H9 (cell line): ENCODE data around the gene AQP5. TPM values are rescaled to one million over a fixed set of nuclear protein-coding genes. Genes with fewer than 3 reads are reported as not detected.

Experiments
- DNase-seq: peaks from one replicate; pipeline ENCODE4 v3.0.0-alpha.2; 2017
- H2AFZ ChIP-seq: one replicate; pipeline ENCODE4 v1.6.1; 2013; ENCODE audit warnings: mild to moderate bottlenecking, low read length, control low read depth, moderate library complexity
- H2AK5ac ChIP-seq: 2 replicates; pipeline ENCODE4 v1.6.1; 2013; ENCODE audit warnings: low read length, control low read depth, mixed read lengths; ENCODE audit not compliant: insufficient read length
- H2BK120ac ChIP-seq: one replicate; pipeline ENCODE4 v1.6.1; 2013; ENCODE audit warnings: low read depth, mild to moderate bottlenecking, low read length, control low read depth, inconsistent platforms; ENCODE audit not compliant: poor library complexity, severe bottlenecking
- H2BK12ac ChIP-seq: 2 replicates; pipeline ENCODE4 v1.6.1; 2013; ENCODE audit warnings: low read length, control low read depth, mixed read lengths, low read depth; ENCODE audit not compliant: insufficient read length
- H2BK15ac ChIP-seq: 2 replicates; pipeline ENCODE4 v1.6.1; 2013; ENCODE audit warnings: low read depth, low read length, control low read depth
- H2BK20ac ChIP-seq: one replicate; pipeline ENCODE4 v1.6.1; 2013; ENCODE audit warnings: low read depth, mild to moderate bottlenecking, low read length, control low read depth, inconsistent platforms; ENCODE audit not compliant: poor library complexity, severe bottlenecking
- H2BK5ac ChIP-seq: 2 replicates; pipeline ENCODE4 v1.6.1; 2013; ENCODE audit warnings: low read length, control low read depth, mixed read lengths; ENCODE audit not compliant: insufficient read length
- H3K14ac ChIP-seq: 2 replicates; pipeline ENCODE4 v1.6.1; 2013; ENCODE audit warnings: low read length, control low read depth; ENCODE audit not compliant: insufficient read depth
- H3K18ac ChIP-seq: 2 replicates; pipeline ENCODE4 v1.6.1; 2013; ENCODE audit warnings: low read depth, mild to moderate bottlenecking, mixed read lengths, low read length, control low read depth; ENCODE audit not compliant: insufficient read length
- H3K23ac ChIP-seq: 2 replicates; pipeline ENCODE4 v1.6.1; 2013; ENCODE audit warnings: low read length, control low read depth, mixed read lengths, low read depth; ENCODE audit not compliant: insufficient read length
- H3K23me2 ChIP-seq: 2 replicates; pipeline ENCODE4 v1.6.1; 2013; ENCODE audit warnings: low read depth, mild to moderate bottlenecking, mixed read lengths, low read length, control low read depth; ENCODE audit not compliant: insufficient read length, poor library complexity, severe bottlenecking
- H3K27ac ChIP-seq: 2 replicates; pipeline ENCODE4 v1.5.1; 2013; ENCODE audit warnings: low read length, control low read depth, mixed read lengths, low read depth; ENCODE audit not compliant: insufficient read length
- H3K27me3 ChIP-seq: 2 replicates; pipeline ENCODE4 v1.6.1; 2013; ENCODE audit warnings: low read length, control low read depth, inconsistent platforms; ENCODE audit not compliant: insufficient read depth
- H3K4ac ChIP-seq: 2 replicates; pipeline ENCODE4 v1.6.1; 2013; ENCODE audit warnings: low read depth, mild to moderate bottlenecking, control low read depth, inconsistent platforms, low read length, moderate library complexity
- H3K4me1 ChIP-seq: 2 replicates; pipeline ENCODE4 v1.6.1; 2013; ENCODE audit warnings: low read length, control low read depth, inconsistent platforms; ENCODE audit not compliant: insufficient read depth
- H3K4me2 ChIP-seq: 2 replicates; pipeline ENCODE4 v1.6.1; 2013; ENCODE audit warnings: low read length, control low read depth, mixed read lengths; ENCODE audit not compliant: insufficient read length, insufficient read depth
- H3K56ac ChIP-seq: 2 replicates; pipeline ENCODE4 v1.6.1; 2013; ENCODE audit warnings: low read depth, mild to moderate bottlenecking, mixed read lengths, low read length, control low read depth; ENCODE audit not compliant: insufficient read length
- H3K79me1 ChIP-seq: 2 replicates; pipeline ENCODE4 v1.6.1; 2013; ENCODE audit warnings: low read depth, mild to moderate bottlenecking, moderate library complexity, low read length, control low read depth, inconsistent platforms; ENCODE audit not compliant: insufficient read depth, poor library complexity, severe bottlenecking
- H3K79me2 ChIP-seq: 2 replicates; pipeline ENCODE4 v1.6.1; 2013; ENCODE audit warnings: low read length, control low read depth, inconsistent platforms; ENCODE audit not compliant: insufficient read depth
- H3K9ac ChIP-seq: 2 replicates; pipeline ENCODE4 v1.6.1; 2013; ENCODE audit warnings: low read length, control low read depth, mixed read lengths; ENCODE audit not compliant: insufficient read length; ENCODE audit errors: extremely low read depth
- H3K9me3 ChIP-seq: one replicate; pipeline ENCODE4 v1.6.1; 2013; ENCODE audit warnings: low read depth, low read length, inconsistent platforms; ENCODE audit not compliant: control insufficient read depth
- H3T11ph ChIP-seq: one replicate; pipeline ENCODE4 v1.6.1; 2013; ENCODE audit warnings: mild to moderate bottlenecking, low read length, control low read depth, inconsistent platforms
- H4K20me1 ChIP-seq: one replicate; pipeline ENCODE4 v1.6.1; 2013; ENCODE audit not compliant: control insufficient read depth, insufficient read length, insufficient read depth
- H4K5ac ChIP-seq: 2 replicates; pipeline ENCODE4 v1.6.1; 2013; ENCODE audit warnings: low read depth, mild to moderate bottlenecking, mixed read lengths, low read length, control low read depth; ENCODE audit not compliant: insufficient read length
- H4K8ac ChIP-seq: replicated peaks from 2 replicates; pipeline ENCODE4 v1.6.1; 2013; ENCODE audit warnings: low read length, control low read depth, mixed read lengths, low read depth; ENCODE audit not compliant: insufficient read length
- H4K91ac ChIP-seq: 2 replicates; pipeline ENCODE4 v1.6.1; 2013; ENCODE audit warnings: low read depth, mild to moderate bottlenecking, moderate library complexity, mixed read lengths, low read length, control low read depth; ENCODE audit not compliant: insufficient read length
- H3K27ac Mint-ChIP-seq, 3 experiments: 2 replicates in 2 of 3; 3 replicates in 1 of 3; pipeline ENCODE4 v1.8.0; 2020 to 2021; ENCODE audit warnings: mixed read lengths in 3 of 3, mild to moderate bottlenecking in 1 of 3, moderate library complexity in 1 of 3
- H3K27me3 Mint-ChIP-seq: 2 replicates; pipeline ENCODE4 v1.8.0; 2021; ENCODE audit warnings: low read depth, mild to moderate bottlenecking, moderate library complexity, mixed read lengths
- H3K36me3 Mint-ChIP-seq, 3 experiments: 2 replicates in 2 of 3; 3 replicates in 1 of 3; pipeline ENCODE4 v1.8.0; 2020 to 2021; ENCODE audit warnings: low read depth in 3 of 3, mixed read lengths in 3 of 3; ENCODE audit not compliant: insufficient read depth in 1 of 3
- H3K4me1 Mint-ChIP-seq, 2 experiments: 2 replicates each; pipeline ENCODE4 v1.8.0; 2020; ENCODE audit warnings: mixed read lengths in 2 of 2
- H3K4me3 Mint-ChIP-seq, 2 experiments: 2 replicates in 1 of 2; 3 replicates in 1 of 2; pipeline ENCODE4 v1.8.0; 2020 to 2021; ENCODE audit warnings: mild to moderate bottlenecking in 2 of 2, mixed read lengths in 2 of 2, moderate library complexity in 1 of 2
- H3K9me3 Mint-ChIP-seq, 2 experiments: 2 replicates in 1 of 2; 3 replicates in 1 of 2; pipeline ENCODE4 v1.8.0; 2020; ENCODE audit warnings: mild to moderate bottlenecking in 2 of 2, mixed read lengths in 2 of 2, moderate library complexity in 1 of 2
- CTCF ChIP-seq: fragments of 200-600 bp; sonication (generic); conservative IDR thresholded peaks from 3 replicates; pipeline ENCODE4 v1.8.0; 2021; ENCODE audit warnings: antibody characterized with exemption, mild to moderate bottlenecking
- WGBS: extraction: QIAGEN DNeasy Blood & Tissue Kit; methylation state at CpG from one replicate; pipeline ENCODE4 v1.1.7; 2013; ENCODE audit warnings: missing lambda C conversion rate, low lambda C conversion rate, mixed read lengths; ENCODE audit not compliant: insufficient read length; ENCODE audit errors: extremely low coverage; 5-methylcytosine and 5-hydroxymethylcytosine counted together
- total RNA-seq: library from RNA; stranded (reverse); gene quantifications from 2 replicates; pipeline ENCODE4 v1.2.1, GENCODE V29; 2021

AQP5 gene
- total RNA-seq, 1 experiment from 2014 or later: 2.8 TPM

- H3K27me3 ChIP-seq: peaks cover 2% of the 10 kb centered on the region; the same call in 1 of the 2 replicates
- no peak overlapping the region for H3K27ac Mint-ChIP-seq
- no peak overlapping the region for H3K56ac ChIP-seq
- H2BK20ac ChIP-seq: no peak overlapping the region
- WGBS: no CpG with 5 or more reads among the region's 15 CpGs
- no peaks in the 10 kb centered on the region for H3K79me2 ChIP-seq
- no peaks in the 10 kb centered on the region for H3K79me1 ChIP-seq
- H3K36me3 Mint-ChIP-seq: no peaks in the 10 kb centered on the region
- no peaks in the 10 kb centered on the region for H3K9me3 Mint-ChIP-seq
- H3K4ac ChIP-seq: no peak overlapping the region
- no peak overlapping the region for H3K27ac ChIP-seq
- H3K23me2 ChIP-seq: no peaks in the 10 kb centered on the region
- no peak overlapping the region for H4K8ac ChIP-seq
- no peak overlapping the region for H2BK5ac ChIP-seq
- DNase-seq: no peak
- no peak overlapping the region for H2BK12ac ChIP-seq
- no peak overlapping the region for H3K9ac ChIP-seq
- H3T11ph ChIP-seq: no peak overlapping the region
- no peak overlapping the region for H2AFZ ChIP-seq
- no peaks in the 10 kb centered on the region for H3K9me3 ChIP-seq
- peaks cover 41% of the 10 kb centered on the region for H3K27me3 Mint-ChIP-seq
- no peak overlapping the region for H4K91ac ChIP-seq
- no peaks in the 10 kb centered on the region for H3K4me1 ChIP-seq
- H2BK15ac ChIP-seq: no peak overlapping the region
- no peak overlapping the region for H2BK120ac ChIP-seq
- H4K20me1 ChIP-seq: no peaks in the 10 kb centered on the region
- peak overlapping the region; percentile 12 for H3K4me2 ChIP-seq
- TF ChIP-seq CTCF: no peak
- H3K14ac ChIP-seq: no peak overlapping the region
- H4K5ac ChIP-seq: no peak overlapping the region
- no peak overlapping the region for H3K23ac ChIP-seq
- H3K18ac ChIP-seq: no peak overlapping the region
- H3K4me1 Mint-ChIP-seq: peaks cover 12 to 14% of the 10 kb centered on the region in 2 experiments
- peak overlapping the region; percentile 40 to 51; a peak in 3 of 5 replicates for H3K4me3 Mint-ChIP-seq
- H2AK5ac ChIP-seq: no peak overlapping the region
Observed at GRCh38 chr12:49967777-49968250, 6.1 kb downstream of the AQP5 start.
